C4-2B (cell line): Measurements from ENCODE around the gene TEX13A.

ENCODE experiments used
- H3K27ac ChIP-seq: fragments of 450-650 bp; 2 replicates; pipeline ENCODE4 v1.5.1; 2017
- CTCF ChIP-seq: fragments of 450-650 bp; conservative IDR thresholded peaks from 2 replicates; pipeline ENCODE4 v1.5.1; 2017; ENCODE audit warnings: mild to moderate bottlenecking
- ZFX ChIP-seq: fragments of 450-650 bp; IDR thresholded peaks from 2 replicates; pipeline ENCODE4 v1.6.1; 2017

TEX13A gene

GRCh38 chrX:105220636-105221035 is at the start of gene TEX13A:
TSS of gene TEX13A (minus strand) at chrX:105220694. CDS start at chrX:105220397, 297 bp downstream.
- no peak within 1 kb of the TSS for H3K27ac ChIP-seq
- no peak for TF ChIP-seq CTCF
- no peak for TF ChIP-seq ZFX

- no peak overlapping the region for H3K27ac ChIP-seq
- no peak for TF ChIP-seq ZFX
- no peak for TF ChIP-seq CTCF
Observed at GRCh38 chrX:105269386-105269785, 48.9 kb upstream of the TEX13A start.

- TF ChIP-seq ZFX (no peak), CTCF (no peak)
- no peak overlapping the region for H3K27ac ChIP-seq
Observed at GRCh38 chrX:105267167-105267566, 46.7 kb upstream of the TEX13A start.

GRCh38 chrX:105266456-105266855 is 46.0 kb upstream of the TEX13A start:
- TF ChIP-seq CTCF (no peak), ZFX (no peak)
- H3K27ac ChIP-seq: no peak overlapping the region

GRCh38 chrX:105265093-105265492 is 44.6 kb upstream of the TEX13A start:
- TF ChIP-seq CTCF: no peak
- TF ChIP-seq ZFX: no peak
- no peak overlapping the region for H3K27ac ChIP-seq

- TF ChIP-seq ZFX: no peak
- no peak for TF ChIP-seq CTCF
- no peak overlapping the region for H3K27ac ChIP-seq
Observed at GRCh38 chrX:105263801-105264200, 43.3 kb upstream of the TEX13A start.

- TF ChIP-seq ZFX (no peak), CTCF (no peak)
- H3K27ac ChIP-seq: no peak overlapping the region
Observed at GRCh38 chrX:105263171-105263570, 42.7 kb upstream of the TEX13A start.
